Measurements from ENCODE around the gene CTTNBP2NL.

CTTNBP2NL gene

DNA sequence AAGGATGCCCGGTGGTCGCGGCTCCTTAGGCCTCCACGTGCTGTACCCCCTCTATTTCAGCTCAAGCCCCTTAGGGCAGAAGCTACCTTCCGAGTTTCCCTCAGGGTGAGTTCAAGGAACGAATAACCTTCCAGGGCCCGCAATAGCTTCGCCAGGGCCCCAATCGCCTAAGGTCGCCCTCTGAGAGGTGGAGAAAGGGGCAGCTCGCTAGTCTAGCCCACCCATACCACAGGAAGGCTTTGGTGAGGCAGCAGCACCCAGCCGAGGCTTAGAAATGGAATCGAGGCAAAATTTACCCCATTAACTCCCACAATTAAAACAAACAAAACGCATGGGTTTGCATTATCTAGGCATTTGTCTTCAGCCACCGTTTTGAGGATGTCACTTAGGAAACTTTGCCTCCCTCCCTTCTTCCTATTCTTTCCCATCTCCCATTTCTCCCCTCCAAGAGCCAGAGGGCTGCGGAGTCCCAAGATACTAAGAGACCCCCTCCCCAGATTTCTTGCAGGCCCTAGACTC lies 113.7 kb downstream of the CTTNBP2NL start:
- H3K4me1 ChIP-seq (ENCODE audit: control insufficient read depth in 1 of 2, insufficient read depth in 2 of 2, low read length in 2 of 2): peaks cover 4 to 11% of the 10 kb centered on the region in 2 donors
- H3K9me3 ChIP-seq (ENCODE audit: control insufficient read depth in 1 of 2, low read length in 2 of 2): no peaks in the 10 kb centered on the region
- H3K27ac ChIP-seq (ENCODE audit: low read length): no peak overlapping the region
- H3K36me3 ChIP-seq (ENCODE audit: control insufficient read depth in 1 of 2, insufficient read depth in 2 of 2, low read length in 2 of 2): no peaks in the 10 kb centered on the region
- peak overlapping the region in 1 of 2 donors; percentile 19 for H3K4me3 ChIP-seq (ENCODE audit: low read depth in 1 of 2, low read length in 2 of 2)
- peaks cover 20% of the 10 kb centered on the region for H3K27me3 ChIP-seq (ENCODE audit: low read depth, low read length)

DNA sequence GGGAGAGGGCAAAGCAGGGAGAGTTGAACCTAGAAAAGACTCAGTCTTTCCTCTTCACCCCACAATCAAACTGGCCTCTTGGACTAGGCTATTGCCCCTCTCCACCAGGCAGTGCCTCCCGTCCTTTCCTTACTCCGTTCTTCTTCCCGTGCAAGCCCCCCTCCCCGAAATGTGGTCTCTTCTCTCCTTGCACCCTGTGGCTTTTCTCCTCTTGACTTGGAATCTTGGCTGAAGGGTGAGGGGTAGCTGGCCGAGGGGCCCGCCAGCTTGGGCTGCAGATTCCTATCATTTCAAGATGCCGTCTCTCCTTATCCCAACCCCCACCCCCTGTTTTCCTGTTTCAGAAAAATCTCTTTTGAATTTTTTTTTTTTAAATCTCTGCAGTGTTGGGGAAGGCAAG lies 114.3 kb downstream of the CTTNBP2NL start:
- H3K27ac ChIP-seq (ENCODE audit: low read length): no peak overlapping the region

More for the DNA sequence above, 114.3 kb downstream of the CTTNBP2NL start:
- H3K4me1 ChIP-seq (ENCODE audit: control insufficient read depth in 1 of 2, insufficient read depth in 2 of 2, low read length in 2 of 2): peaks cover 4 to 12% of the 10 kb centered on the region in 2 donors
- peaks cover 20% of the 10 kb centered on the region for H3K27me3 ChIP-seq (ENCODE audit: low read depth, low read length)
- H3K9me3 ChIP-seq (ENCODE audit: control insufficient read depth in 1 of 2, low read length in 2 of 2): no peaks in the 10 kb centered on the region
- H3K4me3 ChIP-seq (ENCODE audit: low read depth in 1 of 2, low read length in 2 of 2): no peak overlapping the region
- H3K36me3 ChIP-seq (ENCODE audit: control insufficient read depth in 1 of 2, insufficient read depth in 2 of 2, low read length in 2 of 2): no peaks in the 10 kb centered on the region

All from muscle layer of duodenum (tissue), 2 donors.